RPMI8226 (cell line): ENCODE data around the gene MAN2A2.
A peak's percentile ranks its signal among the peaks of the same experiment; 100 is the strongest.
"Not testable (repeated sequence)": the region's sequence is repeated elsewhere in the genome, so short reads cannot be mapped to it uniquely, and the experiment has no call there.

Experiments used
- DNase-seq: peaks from one replicate; pipeline ENCODE4 v3.0.0-alpha.2; 2015

Gene MAN2A2

DNA sequence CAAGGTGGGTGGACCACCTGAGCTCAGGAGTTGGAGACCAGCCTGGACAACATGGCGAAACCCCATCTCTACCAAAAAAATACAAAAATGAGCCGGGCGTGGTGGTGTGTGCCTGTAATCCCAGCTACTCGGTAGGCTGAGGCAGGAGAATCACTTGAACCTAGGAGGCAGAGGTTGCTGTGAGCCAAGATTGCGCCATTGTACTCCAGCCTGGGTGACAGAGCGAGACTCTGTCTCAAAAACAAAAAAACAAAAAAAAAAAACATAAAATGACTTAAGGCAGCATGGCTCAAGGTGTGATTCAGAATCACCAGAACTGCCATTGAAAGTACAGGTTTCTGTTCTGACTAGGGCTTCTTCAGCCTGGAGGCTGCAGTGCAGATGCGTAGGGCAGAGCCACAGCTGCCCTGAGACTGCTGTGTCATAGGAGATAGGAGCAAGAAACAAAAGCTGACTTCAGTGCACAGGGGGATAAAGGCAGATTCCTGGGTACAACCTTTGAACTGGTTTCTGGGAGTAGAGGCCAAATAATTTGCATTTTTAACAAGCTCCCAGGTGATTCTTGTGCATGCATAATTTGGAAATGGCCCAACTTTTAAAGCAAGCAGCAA, 19.7 kb downstream of the MAN2A2 start:
- DNase-seq, result peak; percentile 36

DNA sequence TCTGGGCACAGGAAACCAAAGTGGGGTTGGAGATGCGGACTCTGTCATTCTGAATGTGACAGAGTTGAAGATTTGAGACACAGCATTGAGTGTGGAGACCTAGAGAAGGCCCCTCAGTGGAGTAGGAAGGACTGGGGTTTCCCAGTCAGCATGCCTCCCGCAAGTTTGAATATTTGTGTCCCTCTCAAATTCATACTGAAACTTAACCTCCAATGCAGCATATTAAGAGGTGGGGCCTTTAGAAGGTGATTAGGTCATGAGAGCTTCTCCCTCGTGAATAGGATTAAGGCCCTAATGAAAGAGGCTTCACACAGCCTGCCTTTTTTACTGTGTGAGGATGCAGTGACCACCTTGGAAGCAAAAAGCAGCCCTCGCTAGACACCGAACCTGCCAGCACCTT, 21.3 kb downstream of the MAN2A2 start:
- no peak for DNase-seq

DNA sequence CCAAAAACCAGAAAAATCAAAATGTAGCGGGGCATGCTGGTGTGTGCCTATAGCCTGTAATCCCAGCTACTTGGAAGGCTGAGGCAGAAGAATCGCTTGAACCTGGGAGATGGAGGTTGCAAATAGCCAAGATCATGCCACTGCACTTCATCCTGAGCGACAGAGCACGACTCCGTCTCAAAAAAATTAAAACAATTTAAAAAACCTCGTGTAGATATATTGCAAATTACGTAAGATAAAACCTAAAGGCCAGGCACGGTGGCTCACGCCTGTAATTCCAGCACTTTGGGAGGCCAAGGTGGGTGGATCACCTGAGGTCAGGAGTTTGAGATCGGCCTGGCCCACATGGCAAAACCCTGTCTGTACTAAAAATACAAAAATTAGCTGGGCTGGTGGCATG, 23.7 kb downstream of the MAN2A2 start:
- DNase-seq, result not testable (repeated sequence)

DNA sequence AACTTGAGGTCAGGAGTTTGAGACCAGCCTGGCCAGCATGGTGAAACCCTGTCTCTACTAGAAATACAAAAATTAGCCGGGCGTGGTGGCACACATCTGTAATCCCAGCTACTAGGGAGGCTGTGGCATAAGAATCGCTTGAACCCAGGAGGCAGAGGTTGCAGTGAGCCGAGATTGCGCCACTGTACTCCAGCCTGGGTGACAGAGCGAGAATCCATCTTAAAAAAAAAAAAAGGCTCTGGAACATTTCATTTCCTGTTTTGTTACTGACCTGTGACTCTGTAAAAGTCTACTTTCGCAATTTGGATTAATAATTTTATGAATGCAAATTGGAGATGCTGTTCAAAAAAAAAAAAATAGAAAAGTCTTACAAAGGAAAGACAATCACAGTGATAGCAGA, 25.0 kb downstream of the MAN2A2 start:
- DNase-seq, result not testable (repeated sequence)

DNA sequence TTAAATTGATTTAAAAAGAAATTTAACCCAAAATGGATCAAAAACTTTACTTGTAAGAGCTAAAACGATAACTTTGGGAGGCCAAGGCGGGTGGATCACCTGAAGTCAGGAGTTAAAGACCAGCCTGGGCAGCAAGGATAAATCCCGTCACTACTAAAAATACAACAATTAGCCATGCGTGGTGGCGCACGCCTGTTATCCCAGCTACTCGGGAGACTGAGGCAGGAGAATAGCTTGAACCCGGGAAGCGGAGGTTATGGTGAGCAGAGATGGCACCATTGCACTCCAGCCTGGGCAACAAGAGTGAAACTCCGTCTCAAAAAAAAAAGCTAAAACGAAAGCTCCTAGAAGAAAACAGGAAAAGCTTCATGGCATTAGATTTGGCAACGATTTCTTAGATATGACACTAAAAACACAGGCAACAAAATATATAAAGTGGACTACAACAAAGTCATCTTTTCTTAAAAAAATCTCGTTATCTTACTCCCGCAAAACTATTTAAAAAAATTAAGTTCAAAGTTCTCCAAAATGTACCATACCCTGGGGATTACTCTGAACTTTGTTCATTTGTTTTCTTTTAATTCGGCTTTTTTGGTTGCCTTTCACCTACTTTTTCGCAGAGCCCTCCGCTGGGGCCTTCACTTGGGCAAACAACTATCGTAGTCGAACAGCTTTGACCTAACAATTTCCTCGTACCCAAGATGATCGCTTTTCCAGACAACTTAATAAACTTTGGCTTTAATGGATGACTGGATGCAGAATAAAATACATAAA, 26.3 kb downstream of the MAN2A2 start:
- DNase-seq, result peak; percentile 18

DNA sequence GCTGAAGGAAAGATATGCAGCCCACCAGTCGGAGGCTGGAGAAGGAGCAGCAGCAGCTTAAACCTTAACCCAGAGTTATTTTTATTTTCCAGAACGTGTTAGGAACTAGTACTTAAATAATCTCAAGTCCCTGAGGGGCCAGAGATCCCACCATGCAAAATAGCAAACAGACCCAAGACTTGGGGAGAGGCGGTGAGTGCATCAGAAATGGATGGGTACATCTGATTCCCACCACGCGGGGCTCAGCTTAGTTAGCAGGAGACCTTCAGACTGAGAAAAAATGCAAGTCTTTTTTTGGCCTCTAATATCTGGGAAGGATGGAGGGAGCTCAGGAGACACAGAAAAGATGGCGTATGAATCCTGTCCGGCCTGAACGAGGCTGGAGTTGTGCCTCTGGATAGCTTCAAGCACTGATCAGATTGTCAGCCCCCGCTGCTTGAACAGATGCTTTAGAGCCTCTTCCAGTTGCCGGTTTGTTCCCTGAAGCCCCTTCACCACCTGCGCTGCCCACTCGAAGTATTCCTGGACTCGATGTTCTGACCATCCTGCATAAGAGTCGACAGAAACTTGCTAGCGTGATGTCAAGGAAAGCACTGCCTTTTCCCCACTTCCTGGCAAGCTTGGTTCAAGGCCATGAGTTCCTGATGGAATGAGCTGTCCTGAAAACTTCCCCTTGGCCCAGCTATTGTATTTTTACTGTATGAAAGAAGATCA, 27.9 kb downstream of the MAN2A2 start:
- no peak for DNase-seq

DNA sequence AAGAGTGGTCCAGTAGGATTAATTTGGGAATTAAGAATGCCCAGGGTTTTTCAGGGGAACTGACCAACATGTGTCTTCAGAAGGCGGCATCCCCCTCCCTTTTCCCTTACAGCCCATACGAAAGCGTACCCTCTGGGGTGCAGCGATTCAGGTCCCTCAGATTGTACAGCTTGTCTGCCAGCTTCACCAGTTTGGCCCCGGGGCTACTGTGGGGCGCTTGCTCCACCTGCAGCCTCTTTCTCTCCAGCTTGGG, 28.4 kb downstream of the MAN2A2 start:
- no peak for DNase-seq

DNA sequence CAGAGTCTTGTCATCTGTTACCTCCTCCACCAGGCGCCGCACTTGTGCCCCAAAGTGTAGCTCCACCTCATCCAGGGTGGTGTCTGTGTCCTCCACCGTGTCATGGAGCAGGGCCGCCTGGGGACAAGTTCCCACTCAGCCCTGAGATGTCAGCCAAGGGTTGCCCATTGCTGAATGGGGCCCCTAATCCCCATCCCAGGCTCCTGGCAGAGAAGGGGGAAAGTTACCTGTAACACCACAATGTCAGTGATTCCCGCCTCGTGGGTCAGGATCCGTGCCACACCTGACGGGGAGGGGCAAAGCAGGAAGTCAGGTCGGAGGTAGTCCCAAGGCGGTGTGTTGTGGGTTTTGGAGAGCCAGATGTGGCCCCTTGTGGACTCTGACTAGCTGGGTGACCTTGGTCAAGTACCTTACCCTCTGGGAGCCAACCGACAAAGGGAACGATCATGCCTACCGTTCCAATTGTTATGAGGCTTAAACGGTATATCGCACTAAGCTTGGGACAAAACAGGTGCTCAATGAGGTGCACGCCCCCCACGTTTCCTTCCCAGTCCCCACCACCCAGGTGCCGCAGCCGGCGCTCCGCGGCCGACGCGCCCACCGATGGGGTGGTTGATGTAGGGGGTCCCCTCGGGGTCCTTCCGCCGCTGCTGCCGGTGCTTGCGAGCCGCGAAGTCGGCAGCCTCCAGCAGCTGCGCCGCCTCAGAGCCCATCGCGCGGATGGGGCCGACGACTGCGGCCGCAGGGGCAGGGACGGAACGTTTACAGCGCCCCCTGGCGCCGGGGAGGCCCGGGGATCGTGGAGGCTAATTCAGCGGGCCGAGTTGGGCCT, 28.9 kb downstream of the MAN2A2 start, which contains the start of gene HDDC3:
HDDC3 (minus strand) TSS at position 722 of the 832 bp plus-strand sequence; CDS start at position 713, 9 bp downstream.
- DNase-seq, result peak; percentile 97

DNA sequence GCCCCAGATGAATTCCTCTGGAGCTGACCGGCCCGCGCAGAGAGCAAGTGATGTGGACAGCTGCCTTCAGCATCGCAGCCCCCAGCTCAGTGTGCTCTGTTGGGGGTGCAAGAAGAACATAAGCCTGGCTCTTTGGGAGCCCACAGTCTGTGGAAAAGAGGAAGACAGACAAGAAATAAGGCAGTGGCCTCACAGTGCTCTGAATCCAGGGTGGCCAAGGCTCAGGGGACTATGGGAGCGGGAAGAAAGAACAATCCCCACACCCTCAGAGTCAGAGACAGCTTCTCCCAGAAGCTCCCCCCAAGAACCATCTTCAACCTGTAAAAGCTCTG, 29.5 kb downstream of the MAN2A2 start:
- DNase-seq, result no peak

DNA sequence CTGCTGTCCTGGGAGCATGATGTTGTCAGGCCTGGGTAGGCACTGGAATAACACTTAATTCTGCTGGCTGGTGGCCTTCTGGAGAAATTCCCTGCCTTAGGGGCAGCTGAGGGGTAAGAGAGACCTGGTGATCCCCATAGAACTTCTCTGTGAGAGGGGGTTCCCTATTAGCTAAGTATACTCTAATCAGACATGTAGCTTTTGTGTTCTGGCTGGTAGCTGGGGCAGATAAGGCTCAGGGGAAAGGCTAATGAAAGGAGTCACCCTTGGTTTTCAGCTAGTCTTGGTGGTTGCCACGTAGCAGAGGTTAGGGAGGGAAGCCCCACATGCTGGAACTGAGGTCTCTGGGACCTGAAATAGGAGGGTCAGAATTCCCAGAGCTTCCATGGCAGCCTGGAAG, 30.2 kb downstream of the MAN2A2 start:
- DNase-seq, result no peak

DNA sequence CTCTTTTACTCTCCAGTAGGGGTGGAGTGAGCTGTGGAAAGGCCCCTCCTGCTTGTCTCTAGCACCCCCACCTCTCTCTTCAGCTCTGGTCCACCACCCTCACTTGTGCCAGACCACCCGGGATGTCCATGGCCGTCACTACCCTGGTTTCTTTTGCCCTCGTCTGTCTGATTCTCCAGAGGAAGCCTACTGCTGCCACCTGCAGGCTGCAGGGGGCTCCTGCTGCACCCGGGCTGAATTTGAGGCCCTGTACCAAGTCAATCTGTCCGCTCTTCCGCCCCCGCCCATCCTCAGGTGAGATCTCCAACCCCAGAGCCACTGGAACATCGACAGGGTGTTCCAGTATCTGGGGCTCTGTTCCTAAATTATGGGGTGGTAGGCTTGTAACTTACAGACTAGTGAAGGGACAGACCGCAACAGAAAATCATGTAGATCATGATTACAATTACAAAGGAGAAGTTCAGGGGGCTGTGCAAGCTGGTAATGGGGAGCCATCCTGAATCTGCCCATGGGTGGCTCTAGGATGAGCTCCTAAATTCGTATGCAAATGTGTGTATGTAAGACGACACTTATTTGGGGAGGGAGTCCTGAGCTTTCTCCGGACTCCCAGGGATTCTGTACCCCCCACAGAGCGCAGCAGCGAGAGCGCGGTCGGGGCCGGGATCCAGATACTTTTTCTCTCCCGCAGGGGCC, 31.3 kb downstream of the MAN2A2 start:
- DNase-seq, result peak; percentile 94

DNA sequence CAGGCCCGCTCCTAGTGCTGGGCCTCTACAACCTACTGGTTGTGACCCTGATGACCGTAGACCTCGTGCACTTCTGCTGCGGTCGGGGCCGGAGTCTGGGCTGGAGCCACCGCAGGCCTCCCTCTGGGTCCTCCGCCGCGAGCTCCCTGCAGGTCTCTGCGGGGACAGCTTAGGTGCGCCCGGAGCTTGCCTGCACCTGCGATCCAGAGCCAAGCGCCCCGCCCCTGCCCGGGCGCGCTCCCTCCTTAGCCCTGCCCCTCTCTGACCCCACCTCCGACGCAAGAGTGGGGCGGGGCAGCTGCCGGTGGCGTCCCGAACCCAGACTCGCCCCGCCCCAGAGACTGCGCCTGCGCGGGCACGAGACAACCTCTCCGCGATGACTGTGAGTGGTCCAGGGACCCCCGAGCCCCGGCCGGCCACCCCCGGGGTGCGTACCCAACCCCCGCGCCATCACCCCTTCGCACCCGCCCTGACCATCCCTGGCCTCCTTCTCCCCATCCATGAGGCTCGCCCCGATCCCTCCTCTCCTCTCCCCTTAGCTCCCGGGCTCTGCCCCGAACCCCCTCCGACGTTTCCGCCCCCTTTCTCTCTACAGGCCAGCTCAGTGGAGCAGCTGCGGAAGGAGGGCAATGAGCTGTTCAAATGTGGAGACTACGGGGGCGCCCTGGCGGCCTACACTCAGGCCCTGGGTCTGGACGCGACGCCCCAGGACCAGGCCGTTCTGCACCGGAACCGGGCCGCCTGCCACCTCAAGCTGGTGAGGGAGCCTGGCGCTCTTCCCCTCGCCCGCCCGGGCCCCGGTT, 32.0 kb downstream of the MAN2A2 start, which contains the start of gene UNC45A:
UNC45A (plus strand) TSS at position 337 of the 803 bp plus-strand sequence; CDS start at position 377, 40 bp downstream.
- peak; percentile 99 for DNase-seq

DNA sequence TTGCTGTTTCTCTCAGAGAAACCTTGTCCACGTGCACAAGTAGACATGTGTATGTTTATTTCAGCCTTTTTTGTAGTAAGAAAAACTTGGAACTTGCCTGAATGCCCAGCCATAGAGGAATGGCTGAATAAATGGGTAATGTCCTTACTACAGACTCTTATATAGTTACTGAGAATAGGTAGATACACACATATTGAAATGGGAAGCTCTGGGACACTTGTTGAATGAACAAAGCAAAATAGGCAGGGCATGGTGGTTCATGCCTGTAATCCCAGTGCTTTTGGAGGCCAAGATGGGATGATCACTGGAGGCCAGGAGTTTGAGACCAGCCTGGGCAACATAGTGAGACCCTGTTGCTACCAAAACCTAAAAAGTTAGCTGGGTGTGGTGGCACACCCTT, 33.7 kb downstream of the MAN2A2 start:
- DNase-seq, result no peak

DNA sequence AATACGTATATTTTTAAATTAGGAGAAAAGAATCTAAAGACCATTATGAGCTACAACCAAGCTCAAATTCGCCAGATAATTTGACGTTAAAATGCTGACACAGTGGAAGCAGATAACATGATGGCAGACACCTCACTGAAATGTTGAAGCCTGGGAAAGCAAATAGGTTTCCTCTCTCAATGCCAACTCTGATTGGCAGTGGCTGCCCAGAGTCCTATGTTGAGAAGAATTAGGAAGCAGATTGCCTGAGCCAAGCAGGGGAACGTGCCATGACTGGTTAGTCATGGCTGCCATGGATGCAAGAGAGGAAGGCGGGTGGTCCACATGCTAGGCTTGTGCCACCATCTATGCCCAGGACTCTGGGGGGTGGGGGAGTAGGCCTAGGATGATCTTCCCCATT, 35.2 kb downstream of the MAN2A2 start:
- DNase-seq, result no peak

DNA sequence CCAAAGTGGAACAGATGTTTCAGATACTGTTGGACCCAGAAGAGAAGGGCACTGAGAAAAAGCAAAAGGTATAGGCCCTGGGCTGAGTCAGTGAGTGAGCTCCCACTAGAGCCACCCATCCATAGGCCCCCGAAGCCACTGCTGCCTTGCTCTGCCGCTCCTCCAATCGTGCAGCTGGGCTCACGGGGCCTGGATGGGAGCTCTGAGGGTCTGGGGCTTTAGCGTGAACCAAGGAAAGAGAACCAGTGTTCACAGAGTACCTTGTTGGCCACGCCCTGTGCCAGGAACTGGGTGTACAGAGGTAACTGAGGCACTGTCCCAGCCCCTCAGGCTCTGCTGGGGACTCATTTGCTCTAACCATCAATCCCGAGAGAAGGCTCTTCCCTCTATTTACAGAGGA, 36.7 kb downstream of the MAN2A2 start:
- no peak for DNase-seq

DNA sequence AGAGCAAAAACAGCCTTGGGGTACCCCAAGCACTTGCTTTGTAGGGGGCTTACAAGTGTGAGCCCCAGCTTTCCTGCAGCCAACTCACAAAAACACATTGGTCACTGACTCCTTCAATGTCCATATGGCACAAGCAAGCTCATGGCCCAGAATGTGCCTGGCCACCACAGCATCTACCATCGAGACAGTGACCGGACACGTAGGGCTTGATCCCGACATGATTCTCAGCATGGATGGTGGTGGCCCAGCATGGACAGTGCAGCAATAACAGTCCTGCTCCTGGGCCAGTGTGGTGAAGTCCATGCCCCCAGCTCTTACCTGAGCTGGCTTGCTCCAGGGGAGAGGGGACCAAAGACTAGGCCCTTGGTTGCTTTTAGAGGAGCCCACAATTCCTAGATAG, 37.9 kb downstream of the MAN2A2 start:
- no peak for DNase-seq

DNA sequence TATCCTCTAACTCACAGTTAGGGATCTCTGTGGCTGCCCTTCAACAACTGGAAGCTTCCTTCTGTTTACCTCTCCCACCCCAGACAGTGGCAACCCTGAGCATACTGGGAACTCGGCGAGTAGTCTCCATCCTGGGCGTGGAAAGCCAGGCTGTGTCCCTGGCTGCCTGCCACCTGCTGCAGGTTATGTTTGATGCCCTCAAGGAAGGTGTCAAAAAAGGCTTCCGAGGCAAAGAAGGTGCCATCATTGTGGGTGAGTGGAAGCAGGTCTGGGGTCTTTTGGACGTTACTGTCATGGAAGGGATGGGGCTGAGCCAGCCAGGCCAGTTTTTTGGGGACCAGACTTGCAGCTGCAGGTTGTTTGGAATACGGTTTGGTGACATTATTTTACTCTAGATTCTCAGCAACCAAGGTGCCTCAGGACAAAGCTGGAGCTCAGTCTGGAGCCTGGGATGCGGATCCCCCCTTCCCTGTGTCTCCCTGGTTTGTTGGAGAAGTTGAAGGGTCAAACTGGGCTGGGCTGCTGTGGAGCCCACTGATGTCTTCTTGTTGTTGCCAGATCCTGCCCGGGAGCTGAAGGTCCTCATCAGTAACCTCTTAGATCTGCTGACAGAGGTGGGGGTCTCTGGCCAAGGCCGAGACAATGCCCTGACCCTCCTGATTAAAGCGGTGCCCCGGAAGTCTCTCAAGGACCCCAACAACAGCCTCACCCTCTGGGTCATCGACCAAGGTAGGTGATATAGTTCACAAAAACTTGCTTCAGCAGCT, 39.4 kb downstream of the MAN2A2 start:
- no peak for DNase-seq

DNA sequence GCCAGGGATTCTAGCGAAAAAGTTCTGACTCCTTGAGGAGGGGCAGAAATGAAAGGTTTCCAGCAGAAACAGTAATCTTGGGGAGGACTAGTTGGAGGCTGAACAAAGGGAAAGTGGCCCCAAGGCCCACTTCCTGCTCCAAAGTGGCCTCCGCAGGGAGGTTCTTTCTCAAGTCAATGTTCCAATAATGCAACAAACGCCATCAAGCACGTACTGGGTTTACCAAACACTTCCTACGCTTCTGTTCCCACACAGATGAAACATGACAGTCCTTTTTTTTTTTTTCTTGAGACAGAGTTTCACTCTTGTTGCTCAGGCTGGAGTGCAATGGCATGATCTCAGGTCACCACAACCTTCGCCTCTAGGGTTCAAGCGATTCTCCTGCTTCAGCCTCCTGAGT, 42.0 kb downstream of the MAN2A2 start:
- DNase-seq, result no peak

DNA sequence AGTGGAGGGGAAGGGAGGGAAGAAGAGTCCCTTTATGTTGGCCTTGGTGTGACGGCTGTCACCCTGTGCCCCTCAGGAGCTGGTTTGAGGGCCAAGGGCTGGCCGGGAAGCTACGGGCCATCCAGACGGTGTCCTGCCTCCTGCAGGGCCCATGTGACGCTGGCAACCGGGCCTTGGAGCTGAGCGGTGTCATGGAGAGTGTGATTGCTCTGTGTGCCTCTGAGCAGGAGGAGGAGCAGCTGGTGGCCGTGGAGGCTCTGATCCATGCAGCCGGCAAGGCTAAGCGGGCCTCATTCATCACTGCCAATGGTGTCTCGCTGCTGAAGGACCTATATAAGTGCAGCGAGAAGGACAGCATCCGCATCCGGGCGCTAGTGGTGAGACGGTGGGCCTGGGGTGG, 43.4 kb downstream of the MAN2A2 start:
- DNase-seq, result no peak

DNA sequence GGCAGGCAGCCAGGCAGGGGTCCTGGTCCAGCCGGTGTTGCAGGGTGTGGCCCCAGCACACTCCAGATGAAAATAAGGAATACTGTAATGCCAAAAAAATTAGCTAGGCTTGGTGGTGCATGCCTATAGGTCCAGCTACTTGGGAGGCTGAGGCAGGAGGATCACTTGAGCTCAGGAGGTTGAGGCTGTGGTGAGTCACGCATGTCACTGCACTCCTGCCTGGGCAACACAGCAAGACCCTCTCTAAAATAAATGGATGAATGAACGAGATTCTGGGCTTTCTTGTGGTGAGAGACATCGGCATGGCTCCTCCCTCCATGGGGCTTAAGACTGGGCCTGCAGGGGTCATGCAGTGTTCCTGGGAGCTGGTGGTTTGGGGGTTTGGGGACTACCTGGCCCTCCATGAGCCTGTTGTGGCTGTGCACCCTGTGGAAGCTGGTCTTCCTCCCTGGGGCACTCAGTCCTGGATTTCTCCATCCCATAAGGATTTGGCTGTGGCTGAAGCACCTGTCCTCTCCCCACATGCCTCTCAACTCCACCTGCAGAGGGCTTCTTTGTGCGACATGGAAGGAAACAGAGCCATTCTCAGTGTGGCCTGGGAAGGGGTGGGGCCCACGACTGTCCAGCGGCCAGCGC, 44.0 kb downstream of the MAN2A2 start:
- DNase-seq, result no peak
